Suprapubic skin (tissue), 4 donors: ENCODE measurements around the gene SH3GL1. TPM values are rescaled to one million over a fixed set of nuclear protein-coding genes. Genes with fewer than 3 reads are reported as not detected.

ENCODE experiments used
- DNase-seq, 2 donors: peaks; one replicate each; pipeline ENCODE4 v3.0.0-alpha.2; 2019; ENCODE audit warnings: low spot score in 2 of 2
- H3K27ac ChIP-seq: fragments of 200-600 bp; sonication (generic); one replicate; pipeline ENCODE4 v1.5.1; 2019
- H3K27me3 ChIP-seq: fragments of 200-600 bp; sonication (generic); one replicate; pipeline ENCODE4 v1.5.1; 2019
- H3K36me3 ChIP-seq: fragments of 200-600 bp; sonication (generic); one replicate; pipeline ENCODE4 v1.5.1; 2019
- H3K4me1 ChIP-seq: fragments of 200-600 bp; sonication (generic); one replicate; pipeline ENCODE4 v1.5.1; 2019
- H3K4me3 ChIP-seq: fragments of 200-600 bp; sonication (generic); one replicate; pipeline ENCODE4 v1.5.1; 2019; ENCODE audit warnings: mild to moderate bottlenecking
- H3K9me3 ChIP-seq: fragments of 200-600 bp; sonication (generic); one replicate; pipeline ENCODE4 v1.5.1; 2019
- EP300 ChIP-seq: sonication (generic); formaldehyde crosslinking; IDR thresholded peaks from one replicate; pipeline ENCODE4 v1.6.1; 2017; ENCODE audit warnings: antibody characterized with exemption
- POLR2A ChIP-seq, 2 donors: fragments of 450-650 bp; IDR thresholded peaks; one replicate each; pipeline ENCODE4 v1.6.1; 2017; ENCODE audit warnings: antibody characterized with exemption in 2 of 2, mild to moderate bottlenecking in 2 of 2, moderate library complexity in 2 of 2
- POLR2AphosphoS5 ChIP-seq, 3 donors: sonication (generic); formaldehyde crosslinking; IDR thresholded peaks; one replicate each; pipeline ENCODE4 v1.6.1; 2017; ENCODE audit warnings: antibody characterized with exemption in 3 of 3
- WGBS: methylation state at CpG from one replicate; pipeline ENCODE4 v1.1.5; 2018; 5-methylcytosine and 5-hydroxymethylcytosine counted together
- total RNA-seq, 4 donors: library from RNA; depleted of rRNA; stranded (reverse); fragments of >200 nt; gene quantifications; one replicate each; pipeline ENCODE4 v1.1.0, GENCODE V29; 2016
- TF ChIP-seq, protein P1 (sequence below), 2 donors: fragments of 200-600 bp in 1 of 2; fragments of 450-650 bp in 1 of 2; sonication (generic) in 1 of 2; IDR thresholded peaks; one replicate each; pipeline ENCODE4 v1.5.1; 2016 to 2019; ENCODE audit warnings: antibody characterized with exemption in 2 of 2, mild to moderate bottlenecking in 1 of 2, moderate library complexity in 1 of 2

SH3GL1 gene
- total RNA-seq, 4 donors from 2014 or later = 67.0 to 103 (median 81.0) TPM

DNA sequence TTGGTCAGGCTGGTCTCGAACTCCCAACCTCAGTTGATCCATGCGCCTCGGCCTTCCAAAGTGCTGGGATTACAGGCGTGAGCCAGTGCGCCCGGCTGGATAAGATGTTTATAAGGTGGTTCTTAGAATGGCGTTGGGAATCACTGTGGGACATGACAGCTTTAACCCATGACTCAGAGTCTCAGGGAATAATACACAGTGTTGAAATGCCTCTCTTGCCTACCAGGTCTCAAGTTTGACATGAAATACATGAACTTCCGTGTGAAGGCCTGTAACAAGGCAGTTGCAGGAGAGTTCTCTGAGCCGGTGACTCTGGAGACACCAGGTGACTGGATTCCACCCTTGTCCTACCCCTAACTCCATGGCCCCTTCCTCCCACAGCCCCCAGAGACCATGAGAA, 83.4 kb downstream of the SH3GL1 start:
- DNase-seq = no peak
- Histone ChIP-seq H3K27ac (no peak overlapping the region), H3K36me3 (no peaks in the 10 kb centered on the region), H3K9me3 (no peaks in the 10 kb centered on the region), H3K27me3 (no peaks in the 10 kb centered on the region), H3K4me1 (peaks cover 7% of the 10 kb centered on the region), H3K4me3 (no peak overlapping the region)
- TF ChIP-seq POLR2AphosphoS5 (IDR thresholded peaks at IDR 0.05) (no peak), EP300 (no peak), POLR2A (IDR thresholded peaks at IDR 0.05) (no peak)
- TF ChIP-seq, protein P1, sequence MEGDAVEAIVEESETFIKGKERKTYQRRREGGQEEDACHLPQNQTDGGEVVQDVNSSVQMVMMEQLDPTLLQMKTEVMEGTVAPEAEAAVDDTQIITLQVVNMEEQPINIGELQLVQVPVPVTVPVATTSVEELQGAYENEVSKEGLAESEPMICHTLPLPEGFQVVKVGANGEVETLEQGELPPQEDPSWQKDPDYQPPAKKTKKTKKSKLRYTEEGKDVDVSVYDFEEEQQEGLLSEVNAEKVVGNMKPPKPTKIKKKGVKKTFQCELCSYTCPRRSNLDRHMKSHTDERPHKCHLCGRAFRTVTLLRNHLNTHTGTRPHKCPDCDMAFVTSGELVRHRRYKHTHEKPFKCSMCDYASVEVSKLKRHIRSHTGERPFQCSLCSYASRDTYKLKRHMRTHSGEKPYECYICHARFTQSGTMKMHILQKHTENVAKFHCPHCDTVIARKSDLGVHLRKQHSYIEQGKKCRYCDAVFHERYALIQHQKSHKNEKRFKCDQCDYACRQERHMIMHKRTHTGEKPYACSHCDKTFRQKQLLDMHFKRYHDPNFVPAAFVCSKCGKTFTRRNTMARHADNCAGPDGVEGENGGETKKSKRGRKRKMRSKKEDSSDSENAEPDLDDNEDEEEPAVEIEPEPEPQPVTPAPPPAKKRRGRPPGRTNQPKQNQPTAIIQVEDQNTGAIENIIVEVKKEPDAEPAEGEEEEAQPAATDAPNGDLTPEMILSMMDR (IDR thresholded peaks at IDR 0.05) = no peak
- WGBS = 85% methylated on average over 7 of the region's 9 CpGs

DNA sequence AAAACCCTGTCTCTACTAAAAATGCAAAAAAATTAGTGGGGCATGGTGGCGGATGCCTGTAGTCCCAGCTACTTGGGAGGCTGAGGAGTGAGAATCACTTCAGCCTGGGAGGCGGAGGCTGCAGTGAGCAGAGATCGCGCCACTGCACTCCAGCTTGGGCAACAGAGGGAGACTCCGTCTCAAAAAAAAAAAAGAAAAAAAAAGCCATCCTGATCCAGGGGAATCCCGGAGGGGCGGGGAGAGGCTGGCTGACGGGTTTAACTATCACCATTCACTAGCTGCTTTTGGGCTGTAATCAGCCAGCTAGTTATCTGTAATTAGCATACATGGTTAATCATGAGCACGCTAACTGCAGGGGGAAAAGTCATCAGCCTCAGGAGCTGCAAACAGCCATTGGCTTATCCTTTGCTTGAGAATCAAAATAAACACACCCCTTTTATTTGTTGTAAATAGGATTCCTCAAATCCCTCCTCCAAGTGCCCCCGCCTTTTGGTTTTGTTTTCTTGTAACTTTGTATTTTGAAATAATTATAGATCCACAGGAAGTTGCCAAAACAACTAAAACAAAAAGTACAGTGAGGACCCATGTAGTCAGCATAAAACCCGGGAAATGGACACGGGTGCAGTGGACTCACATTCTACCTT, 86.4 kb downstream of the SH3GL1 start:
- no peaks in the 10 kb centered on the region for H3K36me3 ChIP-seq
- peaks cover 7% of the 10 kb centered on the region for H3K4me1 ChIP-seq
- 28% methylated on average over 12 of the region's 12 CpGs for WGBS
- H3K27ac ChIP-seq = no peak overlapping the region
- H3K4me3 ChIP-seq = no peak overlapping the region
- no peak for TF ChIP-seq POLR2A (IDR thresholded peaks at IDR 0.05)
- TF ChIP-seq POLR2AphosphoS5 (IDR thresholded peaks at IDR 0.05) = no peak
- TF ChIP-seq EP300 = no peak
- TF ChIP-seq, protein P1 (IDR thresholded peaks at IDR 0.05) = no peak
- DNase-seq = no peak
- H3K9me3 ChIP-seq = no peaks in the 10 kb centered on the region
- H3K27me3 ChIP-seq = no peaks in the 10 kb centered on the region

Other genes with a start within 250 kb of the SH3GL1 start
- gene CREB3L3, start 246.9 kb downstream of the SH3GL1 start, total RNA-seq = under 1 TPM in 1 of 4 donors, not detected in 3; 0.64 TPM
- 10 to 100 TPM; 28.1 to 45.7 (median 31.8) TPM for gene SIRT6, start 218.0 kb downstream of the SH3GL1 start, total RNA-seq
- gene ANKRD24, start 217.9 kb downstream of the SH3GL1 start, total RNA-seq = under 1 TPM; 0.44 to 0.87 (median 0.54) TPM
- under 1 TPM in 3 of 4 donors, not detected in 1; 0.57 to 0.89 (median 0.57) TPM for gene EBI3, start 171.0 kb downstream of the SH3GL1 start, total RNA-seq
- 10 to 100 TPM; 23.3 to 34.3 (median 26.9) TPM for gene YJU2, start 153.5 kb downstream of the SH3GL1 start, total RNA-seq
- gene SHD, start 121.3 kb downstream of the SH3GL1 start, total RNA-seq = not detected
- gene TMIGD2, start 98.2 kb downstream of the SH3GL1 start, total RNA-seq = not detected
- not detected for gene FSD1, start 95.9 kb downstream of the SH3GL1 start, total RNA-seq
- gene STAP2, start 61.7 kb downstream of the SH3GL1 start, total RNA-seq = 10 to 100 TPM; 67.0 to 93.1 (median 87.2) TPM
- gene MPND, start 57.0 kb downstream of the SH3GL1 start, total RNA-seq = 1 to 10 TPM; 6.5 to 9.5 (median 8.9) TPM
- gene CHAF1A, start 2.1 kb upstream of the SH3GL1 start, total RNA-seq = 10 to 100 TPM in 2 of 4 donors, 1 to 10 TPM in 2; 8.5 to 20.4 (median 11.4) TPM
- 100 to 1,000 TPM; 108 to 257 (median 167) TPM for gene UBXN6, start 57.2 kb upstream of the SH3GL1 start, total RNA-seq
- gene HDGFL2, start 71.8 kb upstream of the SH3GL1 start, total RNA-seq = 10 to 100 TPM; 23.0 to 27.4 (median 23.4) TPM
- 10 to 100 TPM; 12.4 to 38.3 (median 19.3) TPM for gene PLIN4, start 117.9 kb upstream of the SH3GL1 start, total RNA-seq
- 10 to 100 TPM in 1 of 4 donors, 1 to 10 TPM in 3; 1.8 to 16.4 (median 5.6) TPM for gene PLIN5, start 134.7 kb upstream of the SH3GL1 start, total RNA-seq
- gene LRG1, start 139.5 kb upstream of the SH3GL1 start, total RNA-seq = 1 to 10 TPM; 4.5 to 8.0 (median 6.3) TPM
- 1 to 10 TPM; 1.5 to 5.4 (median 3.3) TPM for gene SEMA6B, start 159.1 kb upstream of the SH3GL1 start, total RNA-seq
- gene TNFAIP8L1, start 239.0 kb upstream of the SH3GL1 start, total RNA-seq = 1 to 10 TPM; 4.8 to 8.3 (median 7.0) TPM